Uterus (tissue), 2 donors: Measurements from ENCODE around the gene CST4.
"Not testable (repeated sequence)": the region's sequence is repeated elsewhere in the genome, so short reads cannot be mapped to it uniquely, and the experiment has no call there.

Experiments used
- CTCF ChIP-seq, 4 experiments: fragments of 200-600 bp in 2 of 4; fragments of 450-650 bp in 2 of 4; sonication (generic) in 2 of 4; IDR thresholded peaks; one replicate each; pipeline ENCODE4 v1.5.1; 2016 to 2019; ENCODE audit warnings: antibody characterized with exemption in 4 of 4, mild to moderate bottlenecking in 2 of 4, moderate library complexity in 1 of 4
- POLR2A ChIP-seq, 2 donors: fragments of 450-650 bp; IDR thresholded peaks; one replicate each; pipeline ENCODE4 v1.6.1; 2016; ENCODE audit warnings: antibody characterized with exemption in 2 of 2, mild to moderate bottlenecking in 1 of 2, moderate library complexity in 1 of 2

DNA sequence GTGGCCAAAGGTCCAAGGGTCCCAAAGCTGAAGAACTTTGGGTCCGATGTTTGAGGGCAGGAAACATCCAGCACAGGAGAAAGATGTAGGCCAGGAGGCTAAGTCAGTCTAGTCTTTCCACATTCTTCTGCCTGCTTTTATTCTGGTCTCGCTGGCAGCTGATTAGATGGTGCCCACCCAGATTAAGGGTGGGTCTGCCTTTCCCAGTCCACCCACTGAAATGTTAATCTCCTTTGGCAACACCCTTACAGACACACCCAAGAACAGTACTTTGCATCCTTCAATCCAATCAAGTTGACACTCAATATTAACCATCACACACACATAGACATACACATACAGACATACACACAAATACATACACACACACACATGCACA, 29.2 kb downstream of the CST4 start:
- not testable (repeated sequence) for TF ChIP-seq CTCF, POLR2A (IDR thresholded peaks at IDR 0.05)
